HG03442 (cell line): ENCODE results near the gene ZNF536.
"Not testable (repeated sequence)": the region's sequence is repeated elsewhere in the genome, so short reads cannot be mapped to it uniquely, and the experiment has no call there.

ENCODE experiments used
- ATAC-seq: cut with Tn5 transposase; IDR thresholded peaks from one replicate; pipeline ENCODE4 v1.9.1; 2021; ENCODE audit warnings: mild to moderate bottlenecking, moderate library complexity; ENCODE audit not compliant: unreplicated experiment

ZNF536 gene

DNA sequence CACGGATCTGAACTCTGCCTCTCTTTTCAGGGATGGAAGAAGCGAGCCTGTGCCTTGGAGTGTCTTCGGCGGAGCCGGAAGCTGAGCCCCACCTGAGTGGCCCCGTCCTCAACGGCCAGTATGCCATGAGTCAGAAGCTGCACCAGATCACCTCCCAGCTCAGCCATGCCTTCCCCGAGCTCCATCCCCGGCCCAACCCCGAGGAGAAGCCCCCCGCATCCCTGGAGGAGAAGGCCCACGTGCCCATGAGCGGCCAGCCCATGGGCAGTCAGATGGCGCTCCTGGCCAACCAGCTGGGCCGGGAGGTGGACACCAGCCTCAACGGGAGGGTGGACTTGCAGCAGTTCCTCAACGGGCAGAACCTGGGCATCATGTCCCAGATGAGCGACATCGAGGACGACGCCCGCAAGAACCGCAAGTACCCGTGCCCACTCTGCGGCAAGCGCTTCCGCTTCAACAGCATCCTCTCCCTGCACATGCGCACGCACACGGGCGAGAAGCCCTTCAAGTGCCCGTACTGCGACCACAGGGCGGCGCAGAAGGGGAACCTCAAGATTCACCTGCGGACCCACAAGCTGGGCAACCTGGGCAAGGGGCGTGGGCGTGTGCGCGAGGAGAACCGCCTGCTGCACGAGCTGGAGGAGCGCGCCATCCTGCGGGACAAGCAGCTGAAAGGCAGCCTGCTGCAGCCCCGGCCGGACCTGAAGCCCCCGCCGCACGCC, 71.5 kb downstream of the ZNF536 start:
- ATAC-seq = no peak

DNA sequence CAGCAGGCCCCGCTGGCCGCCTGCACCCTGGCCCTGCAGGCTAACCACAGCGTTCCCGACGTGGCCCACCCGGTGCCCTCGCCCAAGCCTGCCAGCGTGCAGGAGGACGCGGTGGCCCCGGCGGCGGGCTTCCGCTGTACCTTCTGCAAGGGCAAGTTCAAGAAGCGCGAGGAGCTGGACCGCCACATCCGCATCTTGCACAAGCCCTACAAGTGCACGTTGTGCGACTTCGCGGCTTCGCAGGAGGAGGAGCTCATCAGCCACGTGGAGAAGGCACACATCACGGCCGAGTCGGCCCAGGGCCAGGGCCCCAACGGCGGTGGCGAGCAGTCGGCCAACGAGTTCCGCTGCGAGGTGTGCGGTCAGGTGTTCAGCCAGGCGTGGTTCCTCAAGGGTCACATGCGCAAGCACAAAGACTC, 72.1 kb downstream of the ZNF536 start:
- ATAC-seq = no peak

DNA sequence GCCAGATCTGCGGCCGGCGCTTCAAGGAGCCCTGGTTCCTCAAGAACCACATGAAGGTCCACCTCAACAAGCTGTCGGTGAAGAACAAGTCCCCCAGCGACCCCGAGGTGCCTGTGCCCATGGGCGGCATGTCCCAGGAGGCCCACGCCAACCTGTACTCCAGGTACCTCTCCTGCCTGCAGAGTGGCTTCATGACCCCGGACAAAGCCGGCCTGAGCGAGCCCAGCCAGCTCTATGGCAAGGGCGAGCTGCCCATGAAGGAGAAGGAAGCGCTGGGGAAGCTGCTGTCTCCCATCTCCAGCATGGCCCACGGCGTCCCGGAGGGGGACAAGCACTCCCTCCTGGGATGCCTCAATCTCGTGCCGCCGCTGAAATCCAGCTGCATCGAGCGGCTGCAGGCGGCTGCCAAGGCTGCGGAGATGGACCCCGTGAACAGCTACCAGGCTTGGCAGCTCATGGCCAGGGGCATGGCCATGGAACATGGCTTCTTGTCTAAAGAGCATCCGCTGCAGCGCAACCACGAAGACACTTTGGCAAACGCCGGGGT, 72.6 kb downstream of the ZNF536 start:
- ATAC-seq = no peak

DNA sequence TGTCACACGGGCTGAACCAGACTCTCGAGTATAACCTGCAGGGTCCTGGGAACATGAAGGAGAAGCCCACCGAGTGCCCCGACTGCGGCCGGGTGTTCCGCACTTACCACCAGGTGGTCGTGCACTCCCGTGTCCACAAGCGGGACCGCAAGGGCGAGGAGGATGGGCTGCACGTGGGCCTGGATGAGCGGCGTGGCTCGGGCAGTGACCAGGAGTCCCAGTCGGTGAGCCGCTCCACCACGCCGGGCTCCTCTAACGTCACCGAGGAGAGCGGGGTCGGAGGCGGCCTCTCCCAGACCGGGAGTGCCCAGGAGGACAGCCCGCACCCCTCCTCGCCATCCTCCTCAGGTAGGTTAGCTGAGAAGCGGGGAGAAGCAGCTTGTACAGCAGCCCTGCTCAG, 73.2 kb downstream of the ZNF536 start:
- no peak for ATAC-seq

DNA sequence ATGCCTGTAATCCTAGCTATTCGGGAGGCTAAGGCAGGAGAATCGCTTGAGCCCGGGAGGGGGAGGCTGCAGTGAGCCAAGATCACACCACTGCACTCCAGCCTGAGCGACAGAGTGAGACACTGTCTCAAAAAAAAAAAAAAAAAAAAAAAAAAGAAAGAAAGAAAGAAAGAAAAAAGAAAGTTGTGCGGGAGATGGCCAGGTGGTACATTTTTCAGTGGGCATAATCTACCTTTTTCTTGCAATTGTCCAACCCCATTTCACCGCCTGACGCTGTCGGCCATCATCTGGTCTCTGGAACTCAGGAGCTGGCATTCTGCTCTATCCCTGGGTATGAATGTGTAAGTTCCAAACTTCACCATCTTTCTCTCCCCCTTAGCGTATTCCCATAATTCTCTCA, 73.9 kb downstream of the ZNF536 start:
- ATAC-seq = not testable (repeated sequence)

DNA sequence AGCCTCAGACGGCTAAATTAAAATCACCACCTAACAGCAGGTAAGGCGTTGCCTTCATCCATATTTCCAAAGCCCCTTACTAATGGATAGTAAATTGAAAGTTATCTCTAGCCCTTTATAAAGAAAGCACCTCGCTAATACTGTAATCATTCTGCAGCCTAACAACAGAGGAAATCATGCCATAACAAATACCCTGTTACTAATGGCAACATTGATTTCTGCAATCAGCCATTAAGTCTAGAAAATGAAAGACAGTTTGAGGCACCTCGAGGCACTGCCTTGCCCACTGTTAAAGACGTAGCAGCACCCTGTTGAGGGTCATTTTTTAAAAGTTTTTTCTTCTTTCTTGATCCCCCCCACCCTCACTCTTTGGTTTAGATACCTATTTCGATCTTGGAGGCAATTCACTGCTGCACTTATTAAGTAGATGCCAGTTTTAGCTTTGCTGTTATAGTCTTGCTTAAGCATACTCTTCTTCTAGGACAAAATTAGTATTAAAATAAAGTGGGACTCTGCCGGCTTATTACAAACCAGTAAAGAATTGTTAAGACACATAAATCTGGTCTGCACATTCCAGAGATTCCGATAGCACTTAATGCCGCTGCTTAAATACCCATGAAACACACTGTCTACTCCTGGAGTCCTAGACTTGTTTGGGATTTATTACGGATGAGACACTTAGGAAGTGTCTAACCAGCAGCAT, 74.8 kb downstream of the ZNF536 start:
- no peak for ATAC-seq

DNA sequence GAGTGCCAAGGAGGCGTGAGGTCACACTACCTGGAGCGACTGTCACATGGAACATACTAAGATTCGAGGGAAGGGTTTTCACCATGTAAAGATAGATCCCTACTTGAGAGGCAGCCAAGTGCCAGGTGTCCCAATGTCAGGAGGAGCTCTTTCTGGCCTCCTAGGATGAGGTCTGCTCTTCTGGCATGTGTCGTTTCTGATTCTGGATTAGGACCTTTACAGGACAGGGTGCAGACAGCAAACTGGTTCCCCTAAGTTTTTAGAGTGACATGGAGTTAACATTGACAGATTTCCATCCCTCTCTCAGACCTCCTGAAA, 75.3 kb downstream of the ZNF536 start:
- no peak for ATAC-seq

DNA sequence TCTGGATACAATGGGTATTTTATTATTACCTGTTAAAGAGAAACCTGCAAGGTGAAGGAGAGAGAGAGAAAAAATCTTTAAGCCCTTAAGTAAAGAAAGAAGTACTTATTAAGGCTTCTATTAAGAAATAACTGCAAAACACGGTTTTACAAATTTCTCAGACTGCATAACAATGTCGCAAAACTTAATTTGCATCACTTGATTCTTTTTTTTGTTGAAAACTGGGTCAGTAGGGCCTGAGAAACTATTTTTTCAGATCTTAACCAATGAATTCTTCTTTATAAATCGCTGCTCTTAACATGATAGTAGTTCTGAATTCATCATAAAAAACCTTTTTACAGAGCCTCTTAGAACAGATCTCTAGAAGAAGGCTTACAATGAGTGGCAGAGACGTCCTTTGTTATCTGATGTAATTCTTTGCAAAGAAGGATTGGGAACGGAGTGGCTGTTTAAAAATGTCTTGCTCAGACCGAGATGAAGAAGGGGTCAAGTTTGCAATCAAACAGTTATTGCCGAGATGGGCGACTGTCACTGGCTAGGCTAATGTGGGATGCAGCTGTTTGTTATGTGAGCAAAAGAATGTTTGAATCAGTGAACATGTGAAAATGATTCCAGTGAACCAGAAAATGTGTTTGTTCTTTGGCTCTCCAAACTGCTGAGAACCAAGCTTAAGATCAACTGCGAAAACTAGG, 76.3 kb downstream of the ZNF536 start:
- no peak for ATAC-seq

DNA sequence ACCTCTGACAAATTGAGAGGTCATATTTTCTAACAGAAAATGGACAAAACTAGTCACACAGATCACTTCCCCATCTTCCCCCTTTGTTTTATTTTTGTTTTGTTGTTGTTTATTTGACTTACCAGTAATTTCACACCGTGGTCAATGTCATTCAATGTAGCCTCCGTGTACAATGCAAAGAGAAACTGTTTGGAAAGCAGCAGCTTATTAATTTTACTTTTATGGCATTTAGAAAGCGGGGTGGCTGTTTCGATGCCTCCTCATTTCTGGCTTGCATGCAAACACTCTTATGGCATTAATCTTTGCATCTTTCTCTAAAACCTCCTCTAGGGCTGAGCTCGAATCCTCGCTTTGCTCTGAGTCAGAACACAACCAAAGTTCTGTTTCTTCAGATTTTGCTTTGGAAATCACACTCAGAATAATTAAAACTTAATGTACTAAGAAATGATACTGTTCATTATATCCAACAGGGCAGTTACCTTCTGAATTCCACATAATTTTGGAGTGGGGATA, 77.0 kb downstream of the ZNF536 start:
- no peak for ATAC-seq

DNA sequence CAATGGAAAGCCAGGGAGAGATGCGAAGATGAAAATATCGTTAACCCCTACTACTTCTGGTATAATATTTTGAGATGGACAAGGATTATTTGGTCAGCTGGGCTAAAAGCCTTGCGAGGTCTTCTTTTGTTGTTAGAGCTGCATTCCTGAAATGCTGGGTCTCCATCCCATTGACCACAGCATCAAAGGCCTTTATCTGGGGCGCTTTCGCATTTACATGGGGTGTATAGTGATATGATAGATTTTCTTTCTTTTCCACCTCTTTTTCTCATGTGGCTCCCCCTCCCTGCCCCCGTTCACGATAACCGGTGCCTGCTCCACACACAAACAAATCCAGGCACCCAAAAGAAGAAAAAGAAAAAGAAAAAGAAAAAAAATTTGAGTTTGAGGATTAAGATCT, 77.5 kb downstream of the ZNF536 start:
- ATAC-seq = no peak

DNA sequence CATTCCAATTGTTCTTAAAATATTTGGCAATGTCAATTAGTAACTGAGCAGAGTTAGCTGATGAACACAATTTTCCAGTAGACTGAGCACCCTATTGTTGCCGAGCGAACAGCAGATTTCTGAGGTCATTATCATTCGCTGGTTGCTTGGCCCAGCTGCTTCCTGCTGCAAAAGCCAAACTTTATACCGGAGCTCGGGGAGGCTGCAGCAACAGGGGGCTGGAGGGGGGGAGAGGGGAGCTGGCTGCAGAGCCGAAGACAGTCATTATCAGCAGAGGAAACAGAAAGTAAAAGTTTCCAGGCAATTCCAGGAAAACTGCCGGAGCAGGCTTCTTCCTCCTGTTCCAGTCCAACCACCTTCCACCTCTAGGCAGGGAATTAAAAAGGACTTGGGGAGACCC, 77.9 kb downstream of the ZNF536 start:
- ATAC-seq = no peak

DNA sequence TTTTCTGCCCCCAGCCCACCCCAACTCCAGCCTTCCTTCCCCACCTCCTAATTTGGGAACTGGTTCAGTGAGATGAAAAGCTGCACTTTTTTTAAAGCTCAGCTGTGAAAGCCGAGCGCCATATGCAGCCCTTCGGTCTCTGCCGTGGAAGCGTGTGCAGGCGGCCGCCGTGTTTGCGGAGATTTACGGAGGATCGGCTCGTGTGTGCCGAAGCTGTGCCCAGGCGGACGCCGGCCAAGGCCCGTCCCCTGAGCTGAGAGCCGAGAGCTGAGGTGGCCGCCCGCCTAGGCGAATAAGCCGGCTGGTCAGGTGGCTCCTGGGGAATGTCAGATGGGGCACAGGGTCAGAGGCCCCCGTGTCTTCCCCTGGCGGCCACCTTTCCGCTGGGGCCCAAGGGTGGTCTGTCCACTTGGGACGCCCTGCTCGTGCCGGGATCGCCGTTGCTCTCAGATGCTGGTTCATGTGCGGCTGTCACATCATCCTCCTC, 78.7 kb downstream of the ZNF536 start:
- no peak for ATAC-seq

DNA sequence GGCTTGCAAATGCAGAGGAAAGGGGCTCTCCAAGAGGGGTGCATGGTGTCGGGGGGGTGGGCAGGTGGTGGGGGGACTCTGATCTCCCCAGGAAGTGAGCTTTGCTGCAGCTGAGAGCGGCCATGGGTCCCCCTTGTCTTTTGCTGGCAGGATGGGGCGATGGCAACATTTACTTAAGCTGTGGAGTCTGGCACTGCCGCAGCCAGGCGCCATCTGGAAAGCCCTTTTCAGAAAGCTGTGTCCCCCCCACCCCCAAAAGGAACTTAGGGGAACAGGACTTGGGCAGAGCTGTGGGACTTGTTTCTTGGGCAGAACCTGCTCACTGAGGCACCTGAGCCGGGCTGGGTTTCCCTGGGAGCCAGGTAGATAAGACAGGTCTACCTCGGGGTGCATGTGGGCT, 80.7 kb downstream of the ZNF536 start:
- no peak for ATAC-seq

DNA sequence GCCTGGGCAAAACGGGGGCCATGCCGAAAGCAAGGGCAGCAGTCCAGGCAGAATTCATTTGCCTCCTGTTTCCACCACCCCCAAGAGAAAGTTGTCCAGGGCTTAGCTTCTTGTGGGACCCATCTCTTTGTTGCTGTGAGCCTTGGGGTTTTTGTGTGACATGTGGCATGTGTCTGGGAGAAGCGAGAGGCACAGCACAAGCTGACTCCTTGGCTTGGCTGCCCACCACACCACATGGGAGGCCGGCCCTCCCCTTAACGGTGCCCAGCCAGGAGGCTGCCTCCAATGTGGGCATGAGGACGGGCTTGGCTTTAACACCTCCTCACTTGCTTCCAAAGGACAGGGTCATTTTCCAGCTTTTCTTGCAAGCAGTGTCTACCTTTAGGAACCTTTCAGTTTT, 81.6 kb downstream of the ZNF536 start:
- no peak for ATAC-seq

DNA sequence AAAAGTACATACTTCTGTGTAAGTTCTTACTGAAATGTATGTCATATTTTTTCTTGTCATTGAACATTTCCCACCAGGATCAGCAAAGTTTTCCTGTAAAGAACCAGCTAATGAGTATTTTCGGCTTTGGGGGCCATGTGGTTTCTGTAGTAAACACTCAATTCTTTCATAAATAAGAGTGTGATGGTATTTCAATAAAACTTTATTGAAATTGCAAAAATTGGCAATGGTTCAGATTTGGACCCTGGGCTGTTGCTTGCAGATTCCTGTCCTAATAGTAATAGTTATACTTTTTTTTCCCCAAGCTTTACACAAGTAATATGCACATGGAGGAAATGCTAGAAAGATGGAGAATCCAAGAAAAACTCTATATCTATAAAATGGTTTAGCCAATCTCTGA, 83.7 kb downstream of the ZNF536 start:
- no peak for ATAC-seq

DNA sequence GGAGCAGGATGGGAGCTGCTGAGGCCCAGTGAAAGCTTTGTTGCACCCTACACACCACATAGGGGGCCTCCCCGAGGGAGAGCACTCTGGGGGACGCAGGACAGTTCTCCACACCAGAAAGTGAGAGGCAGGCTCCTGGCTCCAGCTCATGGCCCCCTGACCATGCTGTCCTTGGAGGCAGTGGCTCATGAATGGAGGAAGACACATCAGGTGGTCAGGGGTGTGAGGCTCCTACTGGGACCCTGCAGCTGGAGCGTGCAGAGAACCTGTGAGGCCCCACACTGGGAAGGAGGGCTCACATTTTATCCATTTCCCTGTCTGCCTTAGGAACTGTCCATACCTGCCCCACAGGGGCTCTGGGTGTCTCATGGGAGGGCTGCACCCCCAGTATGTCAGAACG, 85.3 kb downstream of the ZNF536 start:
- ATAC-seq = no peak

DNA sequence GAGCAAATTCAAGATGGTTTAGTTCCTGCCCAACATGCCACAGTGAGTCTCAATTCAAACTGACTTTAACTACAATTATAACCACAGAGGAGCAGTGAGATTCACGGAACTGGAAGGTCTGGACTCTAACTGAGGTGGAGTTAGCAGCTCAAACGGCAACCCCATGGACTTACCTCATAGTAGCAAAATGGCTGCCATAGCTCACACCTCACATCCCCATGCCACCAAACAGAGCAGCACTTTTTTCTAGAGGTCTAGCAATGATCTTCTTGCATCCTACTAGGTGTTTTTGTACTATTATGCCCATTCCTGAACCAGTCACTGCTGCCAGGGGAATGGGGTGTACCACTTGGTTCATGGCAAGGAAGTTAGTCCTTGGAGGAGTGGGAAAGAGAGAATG, 87.7 kb downstream of the ZNF536 start:
- ATAC-seq = no peak

DNA sequence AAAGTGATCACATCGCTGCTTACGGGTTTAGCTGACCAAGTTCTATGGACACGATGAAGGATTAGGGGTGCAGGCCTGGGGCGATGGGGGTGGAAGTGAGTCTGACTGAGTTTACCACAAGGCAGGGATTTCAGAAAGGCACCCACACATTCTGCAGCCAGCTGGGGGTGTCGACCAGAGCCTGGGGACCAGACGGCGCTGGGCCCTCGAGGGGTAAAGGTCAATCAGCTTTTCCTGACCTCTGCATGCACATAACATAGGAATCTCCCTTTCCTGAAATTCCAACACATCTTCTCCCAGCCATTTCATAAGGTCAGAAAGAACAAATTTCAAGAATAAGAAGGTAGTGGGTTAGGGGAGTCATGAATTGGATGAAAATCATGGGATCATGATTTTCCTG, 92.0 kb downstream of the ZNF536 start:
- no peak for ATAC-seq

DNA sequence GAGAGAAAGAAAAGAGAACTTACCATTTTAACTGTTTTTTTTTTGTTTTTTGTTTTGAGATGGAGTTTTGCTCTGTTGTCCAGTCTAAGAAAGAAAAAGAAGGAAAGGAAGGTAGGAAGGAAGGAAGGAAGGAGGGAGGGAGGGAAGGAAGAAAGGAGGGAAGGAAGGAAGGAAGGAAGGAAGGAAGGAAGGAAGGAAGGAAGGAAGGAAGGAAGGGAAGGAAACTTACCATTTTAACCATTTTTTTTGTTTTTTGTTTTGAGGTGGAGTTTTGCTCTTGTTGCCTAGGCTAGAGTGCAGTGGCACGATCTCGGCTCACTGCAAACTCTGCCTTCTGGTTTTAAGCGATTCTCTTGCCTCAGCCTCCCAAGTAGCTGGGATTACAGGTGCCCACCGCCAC, 94.4 kb downstream of the ZNF536 start:
- not testable (repeated sequence) for ATAC-seq

DNA sequence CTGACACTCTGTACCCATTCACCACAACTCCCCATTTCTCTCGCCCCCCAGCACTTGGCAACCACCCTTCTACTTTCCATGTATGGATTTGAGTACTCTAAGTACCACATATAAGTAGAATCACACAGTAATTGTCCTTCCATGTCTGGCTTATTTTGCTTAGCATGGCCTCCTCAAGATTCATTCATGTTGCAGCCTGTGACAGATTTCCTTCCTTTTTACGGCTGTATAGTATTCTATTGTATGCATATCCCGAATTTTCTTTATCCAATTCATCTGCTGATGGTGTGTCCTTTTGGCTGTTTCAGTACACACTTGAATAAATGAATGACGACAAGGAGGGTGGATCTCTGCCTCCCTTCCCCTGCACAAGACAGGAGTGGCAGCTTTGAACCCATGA, 95.1 kb downstream of the ZNF536 start:
- no peak for ATAC-seq

DNA sequence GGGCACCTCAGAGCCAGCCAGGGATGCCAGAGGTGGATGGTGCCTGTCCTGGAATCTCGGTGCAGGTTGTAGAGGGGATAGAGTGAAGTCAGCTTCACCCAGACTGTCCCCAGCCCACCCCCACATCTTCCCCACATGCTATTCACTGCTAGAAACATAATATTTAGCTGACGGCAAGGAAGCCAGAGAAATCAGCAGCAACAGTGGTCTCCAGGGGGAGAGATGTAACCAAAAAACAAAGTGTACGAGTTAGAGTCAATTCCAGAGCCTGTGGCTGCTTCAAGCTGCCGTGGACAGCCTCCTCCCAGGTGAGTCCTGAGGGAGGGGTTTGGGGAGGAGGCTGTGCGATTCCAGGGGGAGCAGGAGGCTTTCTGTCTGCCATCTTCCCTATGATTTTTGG, 97.6 kb downstream of the ZNF536 start:
- ATAC-seq = no peak

DNA sequence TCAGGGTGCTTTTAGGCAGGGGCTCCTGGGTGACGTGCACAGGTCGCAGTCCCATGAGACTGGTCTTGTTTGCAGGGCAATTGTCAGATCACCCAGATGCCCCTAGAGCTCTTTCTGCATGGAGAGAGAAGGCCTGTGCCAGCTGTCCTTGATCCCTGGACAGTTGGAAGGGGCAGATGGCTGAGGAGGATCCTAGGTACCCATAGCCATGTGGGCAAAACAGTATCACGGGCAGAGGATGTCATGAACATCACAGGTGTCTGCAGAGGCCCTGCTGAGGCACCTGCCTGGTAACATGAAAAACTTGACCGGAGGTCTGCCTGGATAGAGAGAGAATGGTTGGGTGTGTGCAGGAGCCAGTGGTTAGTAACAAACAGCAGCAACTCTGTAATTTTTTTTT, 99.3 kb downstream of the ZNF536 start:
- ATAC-seq = no peak
